Stomach (tissue), 9 donors: ENCODE measurements around the gene SLC35F4. TPM values are rescaled to one million over a fixed set of nuclear protein-coding genes. Genes with fewer than 3 reads are reported as not detected.

Experiments
- DNase-seq, 2 donors: peaks; one replicate each; pipeline versions ENCODE4 v3.0.0 to v3.0.0-alpha.2; 2013 to 2019
- H3K27ac ChIP-seq, 5 donors: fragments of 200-600 bp in 4 of 5; sonication (generic) in 4 of 5; one replicate each; pipeline ENCODE4 v1.5.1; 2013 to 2019; ENCODE audit warnings: mild to moderate bottlenecking in 1 of 5, moderate library complexity in 1 of 5
- H3K27me3 ChIP-seq, 3 donors: fragments of 200-600 bp; sonication (generic); one replicate each; pipeline ENCODE4 v1.5.1; 2017 to 2019; ENCODE audit warnings: mixed run types in 1 of 3
- H3K36me3 ChIP-seq, 4 donors: fragments of 200-600 bp; sonication (generic); 1 replicate in 3 of 4; 2 replicates in 1 of 4; pipeline ENCODE4 v1.5.1; 2016 to 2019
- H3K4me1 ChIP-seq, 4 donors: fragments of 200-600 bp; sonication (generic); one replicate each; pipeline ENCODE4 v1.5.1; 2016 to 2019
- H3K4me3 ChIP-seq, 4 donors: fragments of 200-600 bp; sonication (generic) in 3 of 4; one replicate each; pipeline ENCODE4 v1.5.1; 2016 to 2019; ENCODE audit warnings: mild to moderate bottlenecking in 1 of 4
- H3K9me3 ChIP-seq, 4 donors: fragments of 200-600 bp; sonication (generic); one replicate each; pipeline ENCODE4 v1.5.1; 2016 to 2019
- EP300 ChIP-seq: sonication (generic); formaldehyde crosslinking; IDR thresholded peaks from one replicate; pipeline ENCODE4 v1.6.1; 2017; ENCODE audit warnings: antibody characterized with exemption
- POLR2A ChIP-seq, 4 donors: fragments of 450-650 bp; IDR thresholded peaks; one replicate each; pipeline ENCODE4 v1.6.1; 2016; ENCODE audit warnings: antibody characterized with exemption in 4 of 4, control low read depth in 2 of 4, mild to moderate bottlenecking in 1 of 4, moderate library complexity in 1 of 4
- POLR2AphosphoS5 ChIP-seq, 3 donors: sonication (generic); formaldehyde crosslinking; IDR thresholded peaks; one replicate each; pipeline ENCODE4 v1.6.1; 2016; ENCODE audit warnings: antibody characterized with exemption in 3 of 3
- WGBS, 5 donors: extraction: QIAGEN DNeasy Blood & Tissue Kit in 3 of 5; methylation state at CpG; one replicate each; pipeline versions ENCODE4 v1.1.5 to v1.1.7; 2013 to 2018; 5-methylcytosine and 5-hydroxymethylcytosine counted together
- intact Hi-C: fragments of 100-400 bp; cut with DNase I; formaldehyde crosslinking; loops from one replicate; pipeline ENCODE4 v1.15.1; 2023; ENCODE audit warnings: low total_unique reads
- polyA plus RNA-seq, 3 donors: library from polyadenylated mRNA; stranded (reverse); fragments of 200-250 nt; gene quantifications; one replicate each; pipeline ENCODE4 v1.2.3, GENCODE V29; 2013
- total RNA-seq, 5 donors: library from RNA; depleted of rRNA; stranded (reverse); fragments of >200 nt; gene quantifications; one replicate each; pipeline versions ENCODE4 v1.1.0 to v1.2.3, GENCODE V29; 2014 to 2016
- TF ChIP-seq, protein P1 (sequence below), 7 experiments: fragments of 450-650 bp in 4 of 7; fragments of 200-600 bp in 3 of 7; sonication (generic) in 3 of 7; IDR thresholded peaks; one replicate each; pipeline ENCODE4 v1.5.1; 2016 to 2019; ENCODE audit warnings: antibody characterized with exemption in 7 of 7, control low read depth in 2 of 7, mild to moderate bottlenecking in 1 of 7
- donor health status: healthy with polysubstance abuse.
- donor health status: Bipolar disorder and iron deficiency.
- donor health status: healthy.

SLC35F4 gene
- total and polyA plus RNA-seq, 8 donors, result 0.19 TPM; not detected in 7

DNA sequence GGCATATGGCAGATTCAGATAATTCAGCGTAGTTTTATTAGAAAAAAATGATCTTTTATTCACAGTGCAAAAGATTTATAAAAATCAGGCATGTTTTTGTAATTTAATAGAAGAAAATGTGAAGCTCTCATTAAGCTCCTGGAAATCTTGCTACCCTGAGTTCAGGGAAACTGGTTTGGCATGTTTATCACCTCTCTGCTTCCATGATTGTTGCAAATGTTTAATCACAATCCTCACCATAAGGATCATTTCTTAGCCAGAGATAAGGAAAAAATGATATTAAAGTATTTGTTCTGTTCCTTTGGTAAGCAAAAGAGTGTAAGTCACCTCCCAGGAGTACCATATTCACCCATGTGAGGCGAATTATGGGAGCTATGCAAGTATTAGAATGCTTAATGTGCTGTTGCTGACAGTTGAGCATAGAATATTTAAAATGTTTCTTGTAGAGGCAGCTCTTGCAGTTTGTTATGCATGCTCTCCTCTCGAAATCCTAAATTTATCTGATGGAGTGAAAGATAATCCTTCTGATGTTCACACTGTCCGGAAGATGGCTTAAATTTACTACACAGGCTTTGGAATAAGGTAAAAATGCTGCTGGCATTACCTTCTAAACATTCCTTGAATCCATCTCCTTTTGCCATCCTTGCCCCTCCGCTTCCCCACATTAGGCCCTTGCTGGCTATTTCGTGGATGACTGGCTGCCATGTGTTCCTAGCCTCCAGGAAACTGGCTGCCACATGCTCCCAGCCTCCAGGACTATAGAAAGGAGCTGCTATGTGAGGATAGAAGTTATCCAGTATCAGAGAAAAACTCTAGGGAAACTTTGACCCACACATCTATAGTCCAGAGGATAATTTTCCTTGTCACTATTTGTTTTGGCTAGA, 256.5 kb downstream of the SLC35F4 start:
- no peaks in the 10 kb centered on the region for H3K27me3 ChIP-seq
- peak in 1 of 2 donors; percentile 59 for DNase-seq
- TF ChIP-seq POLR2AphosphoS5 (IDR thresholded peaks at IDR 0.05) (peak in 1 of 3 donors; percentile 59), POLR2A (IDR thresholded peaks at IDR 0.05) (no peak)
- H3K4me1 ChIP-seq, result peaks cover 0 to 9% (median 4%) of the 10 kb centered on the region in 4 donors
- no peak overlapping the region for H3K4me3 ChIP-seq
- H3K9me3 ChIP-seq, result no peaks in the 10 kb centered on the region
- H3K27ac ChIP-seq, result peak overlapping the region in 2 of 5 donors; percentile 32 to 75
- no peaks in the 10 kb centered on the region for H3K36me3 ChIP-seq
- intact Hi-C loops, result no loop called here
- 44 to 60% (median 54%) methylated on average over 6 of the region's 6 CpGs for WGBS, 5 donors

DNA sequence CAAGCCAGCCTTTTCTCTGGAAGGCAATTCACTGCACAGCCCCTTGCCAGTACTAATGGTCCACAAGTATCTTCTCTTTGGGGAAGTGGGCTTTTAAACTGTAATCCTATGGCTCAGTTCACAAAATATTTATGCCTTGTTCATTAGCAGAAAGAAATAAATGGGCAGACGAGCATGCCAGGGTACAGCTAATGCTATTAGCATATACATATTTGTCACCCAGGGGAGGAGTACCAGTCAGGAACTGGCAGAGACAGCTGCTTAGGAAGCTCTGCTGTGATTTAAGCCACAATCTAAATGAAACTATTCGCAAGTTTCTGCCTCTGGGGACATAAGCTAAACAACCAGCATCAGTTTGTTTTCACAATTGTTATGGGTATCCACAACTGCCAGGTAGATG, 258.8 kb downstream of the SLC35F4 start:
- no peaks in the 10 kb centered on the region for H3K27me3 ChIP-seq
- no peak for DNase-seq
- H3K4me3 ChIP-seq, result no peak overlapping the region
- no peaks in the 10 kb centered on the region for H3K9me3 ChIP-seq
- peaks cover 0 to 9% (median 4%) of the 10 kb centered on the region in 4 donors for H3K4me1 ChIP-seq
- intact Hi-C loops, result no loop called here
- TF ChIP-seq, protein P1, sequence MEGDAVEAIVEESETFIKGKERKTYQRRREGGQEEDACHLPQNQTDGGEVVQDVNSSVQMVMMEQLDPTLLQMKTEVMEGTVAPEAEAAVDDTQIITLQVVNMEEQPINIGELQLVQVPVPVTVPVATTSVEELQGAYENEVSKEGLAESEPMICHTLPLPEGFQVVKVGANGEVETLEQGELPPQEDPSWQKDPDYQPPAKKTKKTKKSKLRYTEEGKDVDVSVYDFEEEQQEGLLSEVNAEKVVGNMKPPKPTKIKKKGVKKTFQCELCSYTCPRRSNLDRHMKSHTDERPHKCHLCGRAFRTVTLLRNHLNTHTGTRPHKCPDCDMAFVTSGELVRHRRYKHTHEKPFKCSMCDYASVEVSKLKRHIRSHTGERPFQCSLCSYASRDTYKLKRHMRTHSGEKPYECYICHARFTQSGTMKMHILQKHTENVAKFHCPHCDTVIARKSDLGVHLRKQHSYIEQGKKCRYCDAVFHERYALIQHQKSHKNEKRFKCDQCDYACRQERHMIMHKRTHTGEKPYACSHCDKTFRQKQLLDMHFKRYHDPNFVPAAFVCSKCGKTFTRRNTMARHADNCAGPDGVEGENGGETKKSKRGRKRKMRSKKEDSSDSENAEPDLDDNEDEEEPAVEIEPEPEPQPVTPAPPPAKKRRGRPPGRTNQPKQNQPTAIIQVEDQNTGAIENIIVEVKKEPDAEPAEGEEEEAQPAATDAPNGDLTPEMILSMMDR (IDR thresholded peaks at IDR 0.05), result no peak
- TF ChIP-seq POLR2A (IDR thresholded peaks at IDR 0.05) (no peak), POLR2AphosphoS5 (IDR thresholded peaks at IDR 0.05) (no peak), EP300 (no peak)
- no peak overlapping the region for H3K27ac ChIP-seq
- no peaks in the 10 kb centered on the region for H3K36me3 ChIP-seq
- 60 to 75% (median 71%) methylated on average over 2 of the region's 2 CpGs for WGBS, 5 donors

- Histone ChIP-seq H3K36me3 (no peaks in the 10 kb centered on the region), H3K9me3 (peaks cover 0 to 20% (median 8%) of the 10 kb centered on the region in 4 donors)
- 51 to 62% (median 56%) methylated on average over 3 of the region's 3 CpGs for WGBS, 5 donors
These were observed 282.5 kb downstream of the SLC35F4 start for GRCh38 chr14:57583396-57583795.

GRCh38 chr14:57582746-57583145, 283.1 kb downstream of the SLC35F4 start:
- TF ChIP-seq, protein P1 (IDR thresholded peaks at IDR 0.05), result no peak
- TF ChIP-seq EP300, result no peak
- no peak for TF ChIP-seq POLR2A (IDR thresholded peaks at IDR 0.05)
- TF ChIP-seq POLR2AphosphoS5 (IDR thresholded peaks at IDR 0.05), result no peak
- intact Hi-C loops, result no loop called here

More at GRCh38 chr14:57583396-57583795, 282.5 kb downstream of the SLC35F4 start:
- no peak for DNase-seq
- Histone ChIP-seq H3K4me3 (no peak overlapping the region), H3K27me3 (no peaks in the 10 kb centered on the region), H3K27ac (no peak overlapping the region), H3K4me1 (no peaks in the 10 kb centered on the region)
- TF ChIP-seq POLR2AphosphoS5 (IDR thresholded peaks at IDR 0.05) (no peak), EP300 (no peak), POLR2A (IDR thresholded peaks at IDR 0.05) (no peak)
- TF ChIP-seq, protein P1 (IDR thresholded peaks at IDR 0.05), result no peak
- intact Hi-C loops, result no loop called here

More at GRCh38 chr14:57582746-57583145, 283.1 kb downstream of the SLC35F4 start:
- H3K36me3 ChIP-seq, result no peaks in the 10 kb centered on the region
- DNase-seq, result no peak
- no peaks in the 10 kb centered on the region for H3K4me1 ChIP-seq
- WGBS, 5 donors, result 41 to 64% (median 55%) methylated on average over 2 of the region's 2 CpGs
- H3K9me3 ChIP-seq, result peaks cover 0 to 20% (median 8%) of the 10 kb centered on the region in 4 donors
- H3K4me3 ChIP-seq, result no peak overlapping the region
- H3K27ac ChIP-seq, result no peak overlapping the region
- no peaks in the 10 kb centered on the region for H3K27me3 ChIP-seq
